Ammon's horn (tissue), 1 donor: ENCODE results near the gene TCOF1.
A peak's percentile ranks its signal among the peaks of the same experiment; 100 is the strongest.

Experiments used
- DNase-seq: peaks from one replicate; pipeline ENCODE4 v3.0.0-alpha.2; 2016; ENCODE audit warnings: low spot score

TCOF1 gene

GRCh38 chr5:150389531-150390266 is 32.2 kb downstream of the TCOF1 start:
- no peak for DNase-seq

DNA sequence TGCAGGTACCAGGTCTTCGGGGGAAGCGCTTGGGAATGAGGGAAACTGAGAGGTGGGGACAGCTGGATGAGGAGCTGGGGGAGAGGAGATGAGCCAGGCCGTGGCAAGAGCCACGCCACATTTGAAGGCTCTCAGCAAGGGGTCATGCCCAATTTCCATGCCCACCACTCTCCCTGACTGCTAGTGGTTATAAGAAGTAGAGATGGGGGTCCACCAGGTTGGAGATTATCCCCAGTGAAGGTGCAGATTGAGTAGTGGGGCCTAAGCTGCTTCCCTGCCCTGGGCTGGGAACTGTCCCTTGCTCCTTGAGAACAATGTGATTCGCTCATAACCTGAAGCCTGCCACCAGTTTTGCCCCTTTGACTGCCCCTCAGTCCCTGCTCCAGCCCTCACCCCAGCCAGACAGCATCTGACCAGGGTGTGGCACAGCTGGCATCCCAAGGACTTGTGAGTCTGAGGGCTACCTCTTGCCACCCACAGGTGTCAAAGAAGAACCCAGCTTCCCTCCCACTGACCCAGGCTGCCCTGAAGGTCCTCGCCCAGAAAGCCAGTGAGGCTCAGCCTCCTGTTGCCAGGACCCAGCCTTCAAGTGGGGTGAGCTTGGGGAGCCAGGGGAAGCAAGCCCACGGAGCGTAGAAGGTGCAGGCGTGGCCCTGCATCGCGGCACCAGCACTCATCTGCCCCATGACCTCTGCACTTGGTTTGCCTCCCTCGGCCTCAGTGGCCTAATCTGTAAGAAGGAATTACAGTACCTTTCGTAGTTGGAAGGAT is 33.8 kb downstream of the TCOF1 start:
- DNase-seq, result no peak

GRCh38 chr5:150391986-150392385 is 34.5 kb downstream of the TCOF1 start:
- no peak for DNase-seq

GRCh38 chr5:150392680-150393079 is 35.2 kb downstream of the TCOF1 start:
- DNase-seq, result no peak

- no peak for DNase-seq
Measured at GRCh38 chr5:150393096-150393645, 35.7 kb downstream of the TCOF1 start.

DNA sequence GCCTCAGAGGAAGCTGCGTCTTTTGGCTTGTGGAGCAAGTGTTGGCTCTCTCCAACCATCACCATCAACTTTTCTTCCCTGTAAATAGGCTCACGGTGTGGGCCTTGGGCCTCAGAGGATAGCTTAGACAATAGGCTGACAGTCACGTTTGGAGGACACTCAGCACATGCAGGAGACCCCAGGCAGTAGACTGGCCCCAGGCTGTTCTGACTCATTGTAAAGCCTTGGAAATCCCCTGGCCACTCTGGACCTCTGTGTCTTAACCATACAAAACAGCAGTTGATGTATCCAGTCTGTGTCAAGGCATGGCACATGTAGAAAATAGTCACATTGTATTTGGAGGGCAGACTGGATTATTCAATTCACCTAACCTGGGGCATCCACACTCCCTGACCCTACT is 36.6 kb downstream of the TCOF1 start:
- no peak for DNase-seq

- peak; percentile 40 for DNase-seq
Measured at GRCh38 chr5:150394912-150395687, 37.6 kb downstream of the TCOF1 start.

DNA sequence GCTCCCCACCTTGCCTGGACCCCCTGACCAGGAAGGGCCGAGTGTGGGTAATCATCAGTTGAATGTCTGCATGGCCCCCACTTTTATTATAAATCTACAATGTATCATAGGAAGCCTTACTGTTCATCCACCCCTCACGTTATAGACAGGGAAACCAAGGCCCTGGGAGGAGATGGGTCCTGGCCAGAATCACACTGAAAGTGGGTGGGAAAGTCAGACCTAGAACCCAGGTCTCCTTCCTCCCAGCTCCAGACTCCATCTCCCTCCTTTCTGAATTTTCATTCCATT is 38.1 kb downstream of the TCOF1 start:
- no peak for DNase-seq

- no peak for DNase-seq
Measured at GRCh38 chr5:150396267-150396666, 38.8 kb downstream of the TCOF1 start.

DNA sequence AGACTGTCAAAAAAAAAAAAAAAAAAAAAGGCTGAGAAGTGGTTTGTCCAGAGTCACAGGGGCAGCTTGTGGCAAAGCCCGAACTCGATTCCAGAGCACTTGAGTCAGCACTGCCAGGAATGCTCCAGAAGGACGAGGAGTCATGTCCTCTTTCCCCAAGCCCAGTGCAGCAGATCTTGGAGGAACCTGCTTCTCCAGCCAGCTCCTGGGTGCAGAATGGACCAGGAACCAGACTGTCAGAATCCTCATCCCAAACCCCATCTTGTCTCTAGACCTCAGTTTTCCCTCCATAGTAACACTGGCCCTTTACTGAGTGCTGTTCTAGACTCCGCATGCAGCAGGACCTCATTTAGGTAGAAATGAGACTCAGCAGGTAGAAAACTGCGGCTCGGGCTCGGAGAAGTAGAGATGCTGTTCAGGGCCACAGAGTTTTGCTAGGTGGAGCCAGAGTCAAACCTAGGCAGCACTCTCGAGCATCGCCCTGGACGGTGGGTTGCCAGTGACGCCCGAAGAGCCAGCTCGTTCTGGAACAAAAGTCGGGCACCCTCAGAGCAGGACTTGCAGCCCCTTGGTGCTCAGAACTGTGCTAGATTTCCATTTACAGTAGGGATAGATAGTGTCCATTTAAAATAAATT is 39.8 kb downstream of the TCOF1 start:
- DNase-seq, result no peak

GRCh38 chr5:150397782-150398721 is 40.6 kb downstream of the TCOF1 start:
- DNase-seq, result no peak

DNA sequence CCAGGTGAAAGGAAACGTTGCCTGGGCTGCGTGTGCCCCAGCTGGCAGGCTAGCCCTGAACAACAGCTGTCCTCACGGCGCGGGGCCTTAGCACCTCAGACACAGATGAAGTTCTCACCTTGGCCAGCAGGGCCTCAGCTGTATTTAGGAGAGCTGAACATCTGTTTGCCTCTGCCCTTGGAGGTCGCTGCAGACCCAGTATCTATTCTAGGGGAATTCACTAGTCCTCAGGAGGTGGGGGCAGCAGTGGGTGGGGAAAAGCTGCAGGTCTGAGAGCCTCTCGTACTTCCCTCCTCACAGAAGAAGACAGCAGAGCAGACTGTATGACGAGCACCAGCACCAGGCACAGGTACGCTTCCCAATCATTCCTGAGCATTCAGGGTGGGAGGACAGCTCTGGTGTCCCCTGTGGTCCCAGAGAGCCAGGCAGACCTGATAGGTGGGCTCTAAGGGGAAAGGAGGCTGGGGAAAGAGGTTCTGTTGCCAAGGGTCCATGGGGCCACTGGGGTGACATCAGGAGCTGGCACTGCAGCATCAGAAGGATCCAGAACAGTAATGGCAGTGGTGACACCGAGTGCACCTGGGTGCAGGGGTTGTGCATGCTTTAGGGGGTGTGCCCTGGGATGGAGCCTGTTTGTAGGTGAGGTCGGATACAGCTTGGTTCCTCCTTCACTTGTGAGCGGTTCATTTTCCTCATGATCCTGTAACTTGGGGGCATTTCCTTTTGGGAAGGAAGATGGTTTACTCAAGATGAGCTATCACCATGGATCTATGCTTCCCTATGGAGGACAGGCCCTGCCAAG is 41.4 kb downstream of the TCOF1 start:
- DNase-seq, result no peak

DNA sequence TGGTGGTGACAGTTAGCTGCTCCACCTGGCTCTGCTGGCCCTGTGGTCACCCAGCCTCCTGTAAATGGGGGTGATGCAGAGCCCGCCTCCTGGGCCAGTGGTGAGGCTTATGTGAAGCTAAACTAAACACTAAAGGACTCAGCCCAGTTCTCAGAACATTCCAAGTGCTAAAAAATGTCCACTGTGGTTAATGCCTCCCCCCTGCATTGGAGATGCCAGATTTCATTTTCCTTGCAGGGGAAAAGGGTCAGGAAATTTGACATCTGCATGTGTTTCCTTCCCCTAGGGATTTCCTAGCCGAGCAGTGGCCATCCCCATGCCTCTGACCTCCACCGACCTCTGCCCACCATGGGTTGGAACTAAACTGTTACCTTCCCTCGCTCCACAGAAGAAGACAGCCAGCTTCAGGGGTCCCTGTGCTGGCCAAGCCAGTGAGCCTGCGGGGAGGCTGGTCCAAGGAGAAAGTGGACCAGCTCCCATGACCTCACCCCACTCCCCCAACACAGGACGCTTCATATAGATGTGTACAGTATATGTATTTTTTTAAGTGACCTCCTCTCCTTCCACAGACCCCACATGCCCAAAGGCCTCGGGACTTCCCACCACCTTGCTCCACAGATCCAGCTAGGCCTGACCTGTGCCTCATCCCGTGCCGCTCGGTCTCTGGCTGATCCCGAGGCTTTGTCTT is 42.2 kb downstream of the TCOF1 start:
- no peak for DNase-seq

DNA sequence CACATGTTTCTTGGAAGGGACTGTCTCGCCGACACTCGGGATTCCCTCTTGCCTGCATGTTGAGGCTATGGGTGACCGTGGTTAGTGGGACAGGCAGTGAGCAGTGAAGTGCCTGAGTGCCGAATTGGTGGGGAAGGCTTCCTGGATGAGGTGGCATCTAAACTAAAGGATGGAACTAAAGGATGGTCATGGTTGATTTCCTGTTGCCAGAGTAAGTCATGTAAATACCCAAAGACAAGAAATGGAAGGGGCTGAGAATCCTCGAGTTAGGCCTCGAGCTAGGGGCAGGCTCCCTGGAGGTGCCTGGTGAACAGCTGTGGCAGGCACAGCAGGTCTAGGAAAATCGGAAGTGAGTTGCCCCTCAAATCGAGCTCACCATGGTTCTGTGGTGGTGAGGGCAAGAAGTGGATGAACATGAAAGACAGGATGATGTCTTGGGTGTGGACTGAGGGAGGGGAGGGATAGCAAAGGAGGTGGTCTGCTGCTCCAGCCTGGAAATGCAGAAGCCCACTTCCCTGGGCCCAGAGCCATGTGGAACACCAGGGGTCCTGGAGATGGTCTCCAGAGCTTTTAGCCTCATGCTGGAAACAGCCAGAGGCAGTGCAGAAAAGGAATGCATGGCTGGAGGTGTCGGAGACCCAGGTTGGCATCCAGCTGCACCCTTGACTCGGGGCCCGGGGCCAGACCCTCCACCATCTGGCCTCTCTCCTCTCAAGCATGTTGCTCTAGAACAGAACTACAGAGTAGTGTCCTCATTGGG is 43.0 kb downstream of the TCOF1 start:
- DNase-seq, result no peak

- DNase-seq, result no peak
Measured at GRCh38 chr5:150401076-150401375, 43.5 kb downstream of the TCOF1 start.

- no peak for DNase-seq
Measured at GRCh38 chr5:150401376-150402228, 44.1 kb downstream of the TCOF1 start.

- DNase-seq, result no peak
Measured at GRCh38 chr5:150402229-150402773, 44.8 kb downstream of the TCOF1 start.

DNA sequence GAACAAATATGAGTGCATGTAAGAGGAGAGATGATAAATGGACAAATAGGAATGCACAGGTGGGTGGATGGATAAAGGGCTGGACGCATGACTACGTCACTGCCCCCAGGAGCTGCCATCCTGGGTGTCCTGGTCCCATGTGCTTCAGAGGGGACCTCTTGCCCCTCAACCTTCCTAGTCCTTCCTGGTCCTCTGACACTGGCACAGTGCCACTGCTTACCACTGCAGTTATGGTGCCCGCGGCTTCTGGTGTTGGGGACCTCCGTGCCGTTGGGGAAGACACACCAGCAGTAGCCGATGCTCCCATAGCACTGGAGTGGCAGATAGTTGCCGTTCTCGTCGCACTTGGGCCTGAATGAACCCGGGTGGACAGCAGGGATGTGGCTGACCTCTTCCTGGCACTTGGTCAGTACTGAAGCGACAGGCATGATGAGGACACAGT is 45.4 kb downstream of the TCOF1 start:
- no peak for DNase-seq
